T-helper 1 cell (primary cell): ENCODE data around the gene TERT.
"Not testable (repeated sequence)": the region's sequence is repeated elsewhere in the genome, so short reads cannot be mapped to it uniquely, and the experiment has no call there.

Experiments
- DNase-seq, 5 donors: peaks; one replicate each; pipeline ENCODE4 v3.0.0-alpha.2; 2012 to 2020
- total RNA-seq, 4 donors: gene quantifications; one replicate each; lab custom pipeline; 2026; lab: John Stamatoyannopoulos, UW

Gene TERT
- total RNA-seq: 0 to 0.69 (median 0.42) reads per million in 4 donors

DNA sequence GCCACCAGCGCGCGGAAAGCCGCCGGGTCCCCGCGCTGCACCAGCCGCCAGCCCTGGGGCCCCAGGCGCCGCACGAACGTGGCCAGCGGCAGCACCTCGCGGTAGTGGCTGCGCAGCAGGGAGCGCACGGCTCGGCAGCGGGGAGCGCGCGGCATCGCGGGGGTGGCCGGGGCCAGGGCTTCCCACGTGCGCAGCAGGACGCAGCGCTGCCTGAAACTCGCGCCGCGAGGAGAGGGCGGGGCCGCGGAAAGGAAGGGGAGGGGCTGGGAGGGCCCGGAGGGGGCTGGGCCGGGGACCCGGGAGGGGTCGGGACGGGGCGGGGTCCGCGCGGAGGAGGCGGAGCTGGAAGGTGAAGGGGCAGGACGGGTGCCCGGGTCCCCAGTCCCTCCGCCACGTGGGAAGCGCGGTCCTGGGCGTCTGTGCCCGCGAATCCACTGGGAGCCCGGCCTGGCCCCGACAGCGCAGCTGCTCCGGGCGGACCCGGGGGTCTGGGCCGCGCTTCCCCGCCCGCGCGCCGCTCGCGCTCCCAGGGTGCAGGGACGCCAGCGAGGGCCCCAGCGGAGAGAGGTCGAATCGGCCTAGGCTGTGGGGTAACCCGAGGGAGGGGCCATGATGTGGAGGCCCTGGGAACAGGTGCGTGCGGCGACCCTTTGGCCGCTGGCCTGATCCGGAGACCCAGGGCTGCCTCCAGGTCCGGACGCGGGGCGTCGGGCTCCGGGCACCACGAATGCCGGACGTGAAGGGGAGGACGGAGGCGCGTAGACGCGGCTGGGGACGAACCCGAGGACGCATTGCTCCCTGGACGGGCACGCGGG is at the start of gene TERT:
Gene TERT (minus strand): TSS at position 234 of the 815 bp plus-strand sequence. CDS start 79 bp downstream, at position 155.
- DNase-seq: peak; percentile 48 to 77 (median 57)

DNA sequence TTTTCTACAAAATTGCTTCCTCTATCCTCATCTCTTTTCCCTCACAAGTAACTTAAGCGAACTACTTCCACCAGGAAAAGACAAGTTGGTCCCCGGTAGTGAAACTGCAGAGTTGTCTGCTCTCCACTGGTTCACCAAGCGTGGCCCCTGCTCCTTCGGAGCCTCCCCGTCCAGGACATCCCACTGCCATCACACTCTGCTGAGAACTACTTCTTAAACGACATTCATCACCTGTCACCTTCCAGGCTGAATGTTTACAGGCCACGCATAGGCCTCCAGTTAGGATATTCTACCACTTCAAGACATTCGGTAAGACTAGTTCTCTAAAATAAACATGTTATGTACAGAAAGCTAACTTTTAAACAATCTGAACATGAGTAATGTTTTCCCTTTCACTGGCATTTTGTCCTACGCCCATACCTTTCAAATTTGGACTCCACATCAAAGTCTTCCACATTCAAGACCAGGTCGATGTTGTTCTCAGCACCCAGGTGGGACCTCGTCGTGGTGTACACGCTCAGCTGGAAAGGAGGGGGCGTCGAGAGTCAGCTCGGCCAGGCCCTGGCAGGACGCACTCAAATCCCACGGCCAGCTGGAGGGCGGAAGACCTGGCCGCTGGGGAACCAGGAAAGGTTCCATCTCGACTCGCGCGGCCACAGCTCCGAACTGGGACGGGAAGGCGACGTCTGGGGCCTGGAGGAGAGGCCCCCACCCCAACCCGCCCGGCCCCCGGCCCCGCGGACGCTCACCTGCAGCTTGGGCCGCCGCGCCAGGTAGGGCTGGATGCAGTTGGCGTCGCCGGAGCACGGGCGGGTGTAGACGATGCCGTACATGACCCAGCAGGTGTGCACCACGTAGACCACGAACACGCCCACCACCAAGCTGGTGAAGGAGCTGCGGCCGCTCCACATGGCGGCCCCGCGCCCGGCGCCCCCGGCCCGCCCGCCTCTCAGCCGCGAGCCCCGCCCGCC is 49.3 kb upstream of the TERT start:
- peak in 2 of 5 donors; percentile 11 to 32 for DNase-seq

DNA sequence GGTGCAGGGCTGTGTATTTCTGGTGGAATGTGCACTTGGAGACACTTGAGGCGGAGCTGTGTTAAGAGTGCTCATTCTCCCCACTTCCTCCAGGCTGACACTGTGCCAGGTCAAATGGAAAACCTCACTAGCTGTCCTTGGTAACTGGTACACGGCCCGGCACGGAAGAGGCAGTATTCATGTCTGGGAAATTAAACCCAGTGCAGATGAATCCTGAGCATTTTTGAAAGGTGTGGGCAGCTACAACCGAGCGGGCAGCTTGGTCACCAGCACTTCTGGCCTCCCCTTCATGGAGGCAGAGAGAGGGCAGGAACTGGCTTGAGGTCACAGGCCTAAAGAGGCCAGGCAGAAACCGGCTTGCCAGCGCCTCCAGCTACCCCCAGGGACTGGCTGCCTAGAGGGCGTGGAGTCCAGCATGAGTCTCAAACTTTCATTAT is 48.5 kb upstream of the TERT start:
- DNase-seq: no peak

DNA sequence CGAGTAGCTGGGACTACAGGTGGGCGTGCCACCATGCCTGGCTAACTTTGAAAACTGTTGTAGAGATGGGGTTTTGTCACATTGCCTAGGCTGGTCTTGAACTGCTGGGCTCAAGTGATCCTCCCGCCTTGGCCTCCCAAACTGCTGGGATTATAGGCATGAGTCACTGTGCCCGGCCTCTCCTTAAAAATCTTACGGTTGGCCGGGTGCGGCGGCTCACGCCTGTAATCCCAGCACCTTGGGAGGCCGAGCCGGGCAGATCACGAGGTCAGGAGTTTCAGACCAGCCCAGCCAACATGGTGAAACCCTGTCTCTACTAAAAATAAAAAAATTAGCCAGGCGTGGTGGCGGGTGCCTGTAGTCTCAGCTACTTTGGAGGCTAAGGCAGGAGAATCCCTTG is 47.8 kb upstream of the TERT start:
- not testable (repeated sequence) for DNase-seq

DNA sequence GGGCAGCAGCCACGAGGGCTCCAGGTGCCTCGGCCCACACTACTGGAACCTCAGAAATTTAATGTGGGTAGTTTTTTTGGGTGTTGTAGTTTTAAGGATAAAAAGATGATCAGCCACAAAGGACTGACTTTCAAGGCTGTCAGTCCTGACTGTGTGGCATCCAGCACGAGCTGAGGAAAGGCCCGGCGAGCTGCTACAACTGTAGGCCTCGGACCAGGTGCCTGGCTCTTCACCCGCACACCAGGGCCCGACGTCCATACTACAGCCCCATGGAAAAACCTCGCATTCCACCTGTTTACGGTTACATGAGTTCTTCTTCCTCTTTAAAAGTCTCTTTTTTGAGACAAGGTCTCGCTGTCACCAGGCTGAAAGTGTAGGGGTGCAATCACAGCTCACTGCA is 47.4 kb upstream of the TERT start:
- DNase-seq: no peak

DNA sequence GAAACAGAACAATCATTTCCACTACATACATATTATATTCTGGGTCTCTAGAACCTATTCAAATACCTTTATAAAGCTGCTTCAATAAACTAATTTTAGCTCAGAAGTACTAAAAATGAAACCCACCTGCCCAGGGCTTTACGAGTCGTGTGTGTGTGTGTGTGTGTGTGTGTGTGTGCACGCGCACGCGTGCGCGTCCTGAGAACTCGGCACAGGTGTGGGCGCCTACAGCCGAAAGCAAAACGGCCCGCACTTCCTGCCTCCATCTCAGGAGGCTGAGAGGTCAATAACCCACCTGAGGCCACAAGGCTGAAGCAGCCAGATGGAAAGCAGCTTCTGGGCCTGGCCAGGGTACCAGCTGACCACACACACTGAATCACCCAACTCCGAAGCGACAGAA is 47.0 kb upstream of the TERT start:
- no peak for DNase-seq

DNA sequence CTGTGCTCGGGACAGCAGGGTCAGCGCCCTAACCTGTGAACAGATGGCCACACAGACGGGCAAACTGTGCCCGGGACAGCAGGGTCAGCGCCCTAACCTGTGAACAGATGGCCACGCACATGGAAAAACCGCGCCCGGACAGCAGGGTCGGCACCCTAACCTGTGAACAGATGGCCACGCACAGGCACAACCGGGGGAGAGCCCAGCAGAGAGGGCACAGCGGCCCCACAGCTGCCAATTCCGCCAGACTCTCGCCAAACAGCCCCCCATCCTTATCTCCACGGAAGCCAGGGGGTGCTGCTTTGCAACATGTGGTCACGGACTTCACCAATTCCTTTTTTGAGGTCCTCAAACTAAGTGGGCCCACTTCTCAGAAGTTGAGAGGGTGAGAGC is 44.9 kb upstream of the TERT start:
- DNase-seq: not testable (repeated sequence)

DNA sequence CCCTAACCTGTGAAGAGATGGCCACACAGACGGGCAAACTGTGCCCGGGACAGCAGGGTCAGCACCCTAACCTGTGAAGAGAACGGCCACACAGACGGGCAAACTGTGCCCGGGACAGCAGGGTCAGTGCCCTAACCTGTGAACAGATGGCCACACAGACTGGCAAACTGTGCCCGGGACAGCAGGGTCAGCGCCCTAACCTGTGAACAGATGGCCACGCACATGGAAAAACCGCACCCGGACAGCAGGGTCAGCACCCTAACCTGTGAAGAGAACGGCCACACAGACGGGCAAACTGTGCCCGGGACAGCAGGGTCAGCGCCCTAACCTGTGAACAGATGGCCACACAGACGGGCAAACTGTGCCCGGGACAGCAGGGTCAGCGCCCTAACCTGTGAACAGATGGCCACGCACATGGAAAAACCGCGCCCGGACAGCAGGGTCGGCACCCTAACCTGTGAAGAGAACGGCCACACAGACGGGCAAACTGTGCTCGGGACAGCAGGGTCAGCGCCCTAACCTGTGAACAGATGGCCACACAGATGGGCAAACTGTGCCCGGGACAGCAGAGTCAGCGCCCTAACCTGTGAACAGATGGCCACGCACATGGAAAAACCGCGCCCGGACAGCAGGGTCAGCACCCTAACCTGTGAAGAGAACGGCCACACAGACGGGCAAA is 44.4 kb upstream of the TERT start:
- not testable (repeated sequence) for DNase-seq

DNA sequence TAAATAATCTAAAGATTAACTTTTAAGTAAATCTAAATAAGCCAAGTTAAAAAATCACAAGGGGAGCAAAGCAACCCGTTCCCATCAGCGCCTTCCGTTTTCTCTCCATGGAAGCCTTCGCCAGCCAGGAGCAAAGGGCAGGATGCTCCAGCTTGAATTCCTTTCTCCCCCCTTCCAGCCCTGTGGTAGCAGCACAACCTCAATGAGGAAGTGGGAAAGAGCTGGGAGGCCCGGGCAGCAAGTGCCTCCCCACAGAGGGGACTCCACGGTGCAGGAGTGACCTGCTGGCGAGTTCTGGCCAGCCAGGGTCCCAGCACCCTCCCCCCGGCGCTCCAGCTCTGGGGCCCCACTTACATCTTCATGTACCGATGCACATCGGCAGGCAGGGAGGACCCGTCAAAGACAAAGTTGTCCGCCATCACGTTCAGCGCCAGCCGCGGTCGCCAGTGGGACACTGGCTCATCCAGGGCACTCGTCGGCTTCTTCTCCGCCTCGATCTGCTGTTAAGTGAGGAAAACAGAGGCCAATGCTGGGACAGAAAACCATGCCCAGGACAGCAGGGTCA is 43.7 kb upstream of the TERT start:
- DNase-seq: no peak

DNA sequence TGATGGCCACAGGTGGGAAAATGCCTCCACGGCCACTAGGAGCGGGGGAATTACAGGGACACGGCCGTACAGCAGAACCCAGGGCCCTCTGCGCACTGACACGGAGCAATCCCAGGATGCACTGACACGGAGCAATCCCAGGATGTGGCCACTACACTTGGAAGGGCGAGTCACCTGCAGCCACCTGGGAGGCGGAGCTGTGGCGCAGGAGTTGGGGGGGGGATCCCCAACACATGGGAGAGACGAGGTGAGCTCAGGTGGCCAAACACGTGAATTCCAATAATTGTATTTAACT is 43.3 kb upstream of the TERT start:
- DNase-seq: no peak

DNA sequence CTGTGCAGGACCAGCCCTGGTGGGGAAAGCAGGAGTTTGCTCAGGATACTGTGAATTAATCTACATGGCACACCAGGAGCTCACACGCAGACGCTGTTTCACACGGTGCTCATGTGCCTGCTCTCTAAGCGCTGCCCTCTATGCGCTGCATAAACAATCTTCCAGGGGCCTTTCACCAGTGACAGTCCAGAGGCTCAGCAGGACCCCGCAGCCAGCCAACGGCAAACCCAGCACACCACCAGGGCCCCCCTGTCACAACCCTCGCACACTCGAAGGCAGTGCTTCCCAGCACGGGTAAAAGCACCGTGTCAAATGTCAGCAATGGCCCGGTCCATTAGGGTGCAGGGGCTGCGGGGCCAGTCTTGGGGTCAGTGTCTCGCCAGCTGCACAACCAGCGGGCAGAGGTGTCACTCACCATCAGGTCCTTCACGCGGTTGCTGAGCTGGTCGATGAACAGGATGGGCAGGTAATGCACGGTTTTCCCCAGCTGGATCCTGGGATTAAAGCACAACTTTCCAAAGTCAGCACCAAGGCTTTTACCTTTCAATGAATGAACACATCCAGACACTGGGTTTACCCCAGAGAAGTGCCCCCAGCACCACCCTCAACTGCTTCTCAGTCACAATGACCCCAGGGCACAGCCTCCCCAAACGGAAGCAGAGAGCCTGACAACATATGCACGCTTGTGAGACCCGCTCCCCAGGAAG is 42.8 kb upstream of the TERT start:
- DNase-seq: no peak

DNA sequence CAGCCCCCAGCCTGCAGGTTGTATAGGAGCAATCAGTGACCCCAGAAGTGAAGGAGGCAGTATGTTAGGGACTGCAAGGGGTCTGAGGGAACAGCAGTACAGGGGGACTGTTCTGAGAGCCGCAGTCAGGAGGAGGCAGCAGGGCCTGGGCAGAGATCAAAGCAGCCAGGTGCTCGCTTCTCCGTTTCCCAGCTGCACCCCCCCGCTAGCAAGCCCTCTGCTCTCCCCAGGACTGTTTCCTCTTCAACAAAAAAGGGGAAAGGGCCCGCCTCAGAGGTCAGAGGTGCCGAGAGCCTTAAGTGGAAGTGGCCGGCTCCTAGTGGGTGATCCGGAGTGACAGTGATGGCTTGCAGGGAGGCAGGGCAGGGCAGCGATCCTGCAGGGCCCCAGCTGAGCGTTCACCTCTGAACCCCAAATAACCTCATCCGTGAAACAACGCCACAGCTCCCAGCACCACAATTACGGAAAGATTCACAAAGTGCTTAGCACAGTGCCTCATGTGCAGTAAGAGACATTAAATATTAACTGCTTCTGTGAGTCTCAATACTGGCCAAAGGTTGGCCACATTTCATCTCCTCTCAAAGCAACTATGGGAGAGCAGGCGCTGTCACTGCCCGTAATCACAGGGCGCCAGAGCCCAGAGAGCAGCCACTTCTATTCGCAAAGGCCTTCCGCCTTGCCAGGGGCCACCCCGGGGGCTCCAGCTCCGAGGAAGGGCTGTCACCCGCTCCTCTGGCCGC is 42.1 kb upstream of the TERT start:
- no peak for DNase-seq

DNA sequence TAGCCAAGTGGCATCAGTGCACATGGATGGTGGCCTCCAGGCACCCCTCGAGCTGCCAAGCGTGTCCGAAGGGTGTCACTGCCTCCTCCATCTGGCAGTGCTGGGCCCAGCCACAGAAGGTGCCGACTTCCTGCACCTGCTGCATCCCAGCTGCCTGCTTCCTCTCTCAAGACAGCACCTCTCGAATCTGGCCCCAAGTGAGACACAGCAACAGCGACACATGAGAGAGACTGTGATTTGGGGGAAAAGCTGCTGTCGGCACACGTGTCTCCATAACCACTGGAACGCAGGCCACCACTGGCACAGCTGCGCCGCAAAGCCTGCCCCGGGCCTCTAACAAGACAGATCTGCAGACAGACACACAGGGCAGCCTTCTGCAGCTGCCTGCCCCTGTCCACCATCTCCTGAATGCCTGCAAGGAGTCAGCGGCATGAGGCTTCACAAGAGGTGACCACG is 41.3 kb upstream of the TERT start:
- DNase-seq: no peak

DNA sequence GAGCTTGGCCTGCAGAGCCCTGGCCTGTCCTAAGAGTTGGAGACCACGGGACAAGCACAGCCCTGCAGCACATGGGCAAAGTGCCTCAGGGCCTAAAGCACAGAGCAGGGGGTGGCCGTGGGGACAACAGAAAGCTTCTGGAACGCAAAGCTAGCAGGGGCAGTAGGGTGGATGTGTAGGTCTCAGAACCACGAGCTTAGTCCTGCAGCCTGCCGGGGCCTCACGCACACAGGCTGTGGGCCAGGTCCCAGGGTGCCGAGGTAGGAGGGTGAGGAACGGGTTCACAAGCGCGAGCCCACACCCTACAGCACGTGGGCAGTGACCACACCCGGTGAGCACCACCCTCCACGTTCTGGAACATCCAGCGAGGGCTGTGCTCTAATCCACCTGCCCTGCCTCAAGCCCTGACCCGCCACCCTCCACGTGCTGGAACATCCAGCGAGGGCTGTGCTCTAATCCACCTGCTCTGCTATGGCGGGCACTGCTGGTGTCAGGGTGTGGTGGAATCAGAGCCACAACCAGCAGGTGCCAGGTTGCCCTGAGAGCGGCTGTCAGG is 40.8 kb upstream of the TERT start:
- no peak for DNase-seq

DNA sequence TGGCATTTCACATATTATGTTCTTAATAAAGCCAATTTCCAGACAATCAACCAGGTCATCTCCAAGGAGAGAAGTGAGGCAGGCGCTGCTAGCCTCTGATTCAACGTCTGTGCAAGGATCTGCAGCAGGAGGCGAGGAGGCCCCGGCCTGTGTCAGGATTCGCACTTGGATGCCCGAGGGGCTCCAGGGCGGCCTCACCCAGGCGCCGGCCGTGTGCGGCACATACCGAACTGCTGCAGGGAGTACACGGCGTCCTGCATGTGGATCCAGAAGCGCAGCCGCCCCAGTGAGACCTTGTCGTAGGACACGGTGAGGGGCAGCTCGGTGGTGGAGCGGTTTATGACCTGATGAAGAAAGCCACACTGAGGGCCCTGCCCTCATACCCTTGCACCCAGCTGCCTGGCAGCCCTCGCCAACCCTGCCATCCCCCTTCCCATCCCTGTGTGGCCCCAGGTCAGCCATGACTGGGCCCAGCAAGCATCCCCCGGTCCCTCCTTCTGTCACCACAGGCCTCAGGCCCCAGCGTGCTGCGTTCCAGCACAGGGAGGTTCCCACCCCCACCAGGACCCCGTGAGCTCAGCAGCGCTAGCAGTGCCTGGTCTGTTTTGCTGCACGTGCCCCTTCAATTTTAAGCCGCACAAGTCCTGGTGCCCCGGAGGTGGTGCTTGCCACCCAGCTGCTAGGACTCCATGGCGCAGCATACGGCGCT is 40.1 kb upstream of the TERT start:
- DNase-seq: no peak

DNA sequence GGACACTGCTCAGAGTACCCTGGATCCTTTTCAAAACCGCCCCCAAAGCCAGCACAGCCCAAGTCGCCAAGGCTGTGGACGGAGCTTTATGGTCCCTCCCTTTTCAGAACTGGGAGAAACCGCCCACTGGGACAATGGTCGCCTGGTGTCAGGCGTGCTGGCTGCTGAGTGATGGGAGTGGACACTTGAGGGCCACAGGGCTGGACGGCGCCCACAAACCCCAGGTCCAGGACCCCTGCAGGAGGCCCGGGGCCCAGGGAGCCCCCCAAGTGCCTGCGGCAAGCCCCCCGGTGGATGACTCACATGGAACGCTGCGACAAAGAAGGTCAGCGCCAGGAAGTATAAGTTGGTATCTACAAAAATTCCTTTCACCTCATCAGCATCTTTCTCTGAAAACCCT is 39.1 kb upstream of the TERT start:
- DNase-seq: no peak

DNA sequence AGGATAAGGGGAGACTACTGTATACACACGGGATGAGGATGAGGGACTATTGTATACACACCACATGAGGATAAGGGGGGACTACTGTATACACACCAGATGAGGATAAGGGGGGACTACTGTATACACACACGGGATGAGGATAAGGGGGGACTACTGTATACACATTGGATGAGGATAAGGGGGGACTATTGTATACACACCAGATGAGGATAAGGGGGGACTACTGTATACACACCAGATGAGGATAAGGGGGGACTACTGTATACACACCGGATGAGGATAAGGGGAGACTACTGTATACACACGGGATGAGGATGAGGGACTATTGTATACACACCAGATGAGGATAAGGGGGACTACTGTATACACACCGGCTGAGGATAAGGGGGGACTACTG is 38.4 kb upstream of the TERT start:
- peak in 1 of 5 donors; percentile 68 for DNase-seq

DNA sequence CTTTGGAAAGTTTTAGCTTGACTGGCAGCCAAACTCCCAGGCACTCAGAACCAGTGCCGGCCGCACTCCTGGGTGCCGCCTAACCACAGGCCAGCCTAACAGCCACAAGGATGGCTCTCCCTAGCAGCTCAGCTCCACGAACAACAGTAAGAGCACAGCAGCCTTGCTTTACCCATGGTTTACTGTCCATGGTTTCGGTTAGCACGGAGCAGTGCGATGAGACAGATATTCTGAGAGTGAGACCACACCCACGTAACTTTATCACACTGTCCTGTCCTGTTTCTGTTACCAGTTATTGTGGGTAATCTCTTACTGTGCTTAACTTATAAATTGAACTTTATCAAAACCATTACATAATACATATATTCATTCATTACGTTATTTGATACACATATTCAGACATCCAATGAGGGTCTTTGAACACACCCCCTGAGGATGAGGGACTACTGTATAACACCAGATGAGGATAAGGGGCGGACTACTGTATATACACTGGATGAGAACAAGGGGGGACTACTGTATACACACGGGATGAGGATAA is 37.7 kb upstream of the TERT start:
- DNase-seq: peak in 1 of 5 donors; percentile 38

DNA sequence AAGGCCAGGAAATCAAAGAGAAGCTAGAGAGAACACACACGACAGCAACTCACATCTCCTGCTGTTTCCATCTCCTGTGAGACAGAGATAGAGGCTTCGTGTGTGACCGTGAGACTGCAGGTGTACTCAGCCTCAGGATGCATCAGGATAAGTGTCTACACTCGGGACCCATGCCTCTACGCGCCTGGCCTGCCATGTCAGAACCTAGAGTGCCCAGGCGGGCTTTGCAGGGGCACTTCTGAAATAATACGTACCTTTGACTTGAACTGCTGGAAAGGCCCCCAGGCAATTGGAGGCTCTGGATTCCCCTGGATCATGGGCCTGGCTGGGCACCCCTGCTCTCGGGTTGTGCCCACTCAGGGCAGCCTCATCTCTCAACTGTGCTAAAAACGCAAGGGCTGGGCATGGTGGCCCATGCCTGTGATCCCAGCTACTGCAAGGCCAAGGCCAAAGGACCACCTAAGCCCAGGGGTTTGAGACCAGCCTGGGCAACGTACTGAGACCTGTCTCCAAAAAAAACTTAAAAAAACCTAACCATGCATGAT is 37.1 kb upstream of the TERT start:
- peak in 1 of 5 donors; percentile 2 for DNase-seq
